HG02798 (cell line): ENCODE data around the gene NRXN2.
"Not testable (repeated sequence)": the region's sequence is repeated elsewhere in the genome, so short reads cannot be mapped to it uniquely, and the experiment has no call there.

Source experiments
- ATAC-seq: cut with Tn5 transposase; IDR thresholded peaks from one replicate; pipeline ENCODE4 v1.9.1; 2021; ENCODE audit warnings: mild to moderate bottlenecking; ENCODE audit not compliant: unreplicated experiment, poor library complexity

Gene NRXN2

GRCh38 chr11:64561429-64561828 lies 161.6 kb downstream of the NRXN2 start:
- not testable (repeated sequence) for ATAC-seq

- ATAC-seq: no peak
Measured at GRCh38 chr11:64560941-64561340, 162.1 kb downstream of the NRXN2 start.

GRCh38 chr11:64560139-64560771 lies 162.7 kb downstream of the NRXN2 start:
- ATAC-seq: no peak

GRCh38 chr11:64559351-64560138 lies 163.5 kb downstream of the NRXN2 start:
- ATAC-seq: no peak

- no peak for ATAC-seq
Measured at GRCh38 chr11:64558869-64559268, 164.1 kb downstream of the NRXN2 start.

GRCh38 chr11:64558065-64558745 lies 164.8 kb downstream of the NRXN2 start:
- ATAC-seq: no peak

GRCh38 chr11:64556721-64557250 lies 166.2 kb downstream of the NRXN2 start:
- no peak for ATAC-seq
